Muscle layer of duodenum (tissue), 2 donors: Measurements from ENCODE around the gene IFI27L1.

Experiments
- H3K27ac ChIP-seq: one replicate; pipeline ENCODE4 v1.7.0; 2013; ENCODE audit warnings: mild to moderate bottlenecking, low read length
- H3K27me3 ChIP-seq: one replicate; pipeline ENCODE4 v1.7.0; 2013; ENCODE audit warnings: low read depth, mild to moderate bottlenecking, control low read depth, low read length
- H3K36me3 ChIP-seq, 2 donors: one replicate each; pipeline ENCODE4 v1.7.0; 2013; ENCODE audit warnings: low read length in 2 of 2, control low read depth in 1 of 2, mild to moderate bottlenecking in 1 of 2; ENCODE audit not compliant: insufficient read depth in 2 of 2, control insufficient read depth in 1 of 2
- H3K4me1 ChIP-seq, 2 donors: one replicate each; pipeline ENCODE4 v1.7.0; 2013; ENCODE audit warnings: low read length in 2 of 2, mild to moderate bottlenecking in 2 of 2, control low read depth in 1 of 2, moderate library complexity in 1 of 2; ENCODE audit not compliant: insufficient read depth in 2 of 2, control insufficient read depth in 1 of 2
- H3K4me3 ChIP-seq, 2 donors: one replicate each; pipeline ENCODE4 v1.7.0; 2013; ENCODE audit warnings: low read length in 2 of 2, low read depth in 1 of 2, mild to moderate bottlenecking in 1 of 2
- H3K9me3 ChIP-seq, 2 donors: one replicate each; pipeline ENCODE4 v1.7.0; 2013; ENCODE audit warnings: low read length in 2 of 2, control low read depth in 1 of 2, mild to moderate bottlenecking in 1 of 2; ENCODE audit not compliant: control insufficient read depth in 1 of 2
- donor health status: healthy.

The IFI27L1 gene

GRCh38 chr14:94127330-94127729, 46.2 kb downstream of the IFI27L1 start:
- Histone ChIP-seq H3K27me3 (no peaks in the 10 kb centered on the region), H3K27ac (no peak overlapping the region), H3K36me3 (peaks cover 0 to 4% of the 10 kb centered on the region in 2 donors), H3K9me3 (no peaks in the 10 kb centered on the region), H3K4me3 (no peak overlapping the region), H3K4me1 (peaks cover 6 to 16% of the 10 kb centered on the region in 2 donors)

- Histone ChIP-seq H3K36me3 (peaks cover 0 to 4% of the 10 kb centered on the region in 2 donors), H3K4me1 (peaks cover 6 to 16% of the 10 kb centered on the region in 2 donors), H3K27me3 (no peaks in the 10 kb centered on the region), H3K9me3 (no peaks in the 10 kb centered on the region), H3K27ac (no peak overlapping the region), H3K4me3 (peak overlapping the region in 1 of 2 donors; percentile 61)
Measured at GRCh38 chr14:94128216-94128839, 47.2 kb downstream of the IFI27L1 start.

- Histone ChIP-seq H3K27ac (peak within 1 kb of the TSS; percentile 61), H3K4me3 (peak within 1 kb of the TSS; percentile 61 to 76), H3K27me3 (no peaks in the 10 kb centered on the region), H3K9me3 (no peaks in the 10 kb centered on the region), H3K4me1 (peaks cover 6 to 16% of the 10 kb centered on the region in 2 donors), H3K36me3 (peaks cover 0 to 4% of the 10 kb centered on the region in 2 donors)
Measured at GRCh38 chr14:94129111-94129757, 48.1 kb downstream of the IFI27L1 start, which contains the start of gene IFI27L2. TSS of gene IFI27L2 (minus strand) at chr14:94129604. CDS start at chr14:94129564, 40 bp downstream.

GRCh38 chr14:94129758-94130414, 48.8 kb downstream of the IFI27L1 start:
- no peaks in the 10 kb centered on the region for H3K9me3 ChIP-seq
- peak overlapping the region; percentile 61 to 76 for H3K4me3 ChIP-seq
- H3K36me3 ChIP-seq = peaks cover 0 to 4% of the 10 kb centered on the region in 2 donors
- peak overlapping the region; percentile 5 for H3K27ac ChIP-seq
- peaks cover 6 to 16% of the 10 kb centered on the region in 2 donors for H3K4me1 ChIP-seq
- no peaks in the 10 kb centered on the region for H3K27me3 ChIP-seq

GRCh38 chr14:94132285-94132887, 51.3 kb downstream of the IFI27L1 start:
- no peak overlapping the region for H3K4me3 ChIP-seq
- H3K27me3 ChIP-seq = no peaks in the 10 kb centered on the region
- no peak overlapping the region for H3K27ac ChIP-seq
- peaks cover 0 to 3% of the 10 kb centered on the region in 2 donors for H3K9me3 ChIP-seq
- no peaks in the 10 kb centered on the region for H3K36me3 ChIP-seq
- peaks cover 6 to 23% of the 10 kb centered on the region in 2 donors for H3K4me1 ChIP-seq

- H3K27ac ChIP-seq = no peak overlapping the region
- H3K9me3 ChIP-seq = peaks cover 0 to 3% of the 10 kb centered on the region in 2 donors
- peaks cover 0 to 9% of the 10 kb centered on the region in 2 donors for H3K4me1 ChIP-seq
- H3K36me3 ChIP-seq = no peaks in the 10 kb centered on the region
- no peaks in the 10 kb centered on the region for H3K27me3 ChIP-seq
- H3K4me3 ChIP-seq = no peak overlapping the region
Measured at GRCh38 chr14:94135476-94135875, 54.4 kb downstream of the IFI27L1 start.

- Histone ChIP-seq H3K4me1 (peaks cover 0 to 7% of the 10 kb centered on the region in 2 donors), H3K36me3 (no peaks in the 10 kb centered on the region), H3K27me3 (no peaks in the 10 kb centered on the region), H3K9me3 (peaks cover 0 to 3% of the 10 kb centered on the region in 2 donors), H3K4me3 (no peak overlapping the region), H3K27ac (no peak overlapping the region)
Measured at GRCh38 chr14:94136575-94137331, 55.6 kb downstream of the IFI27L1 start.

- no peaks in the 10 kb centered on the region for H3K36me3 ChIP-seq
- peaks cover 0 to 3% of the 10 kb centered on the region in 2 donors for H3K9me3 ChIP-seq
- H3K4me1 ChIP-seq = peaks cover 0 to 7% of the 10 kb centered on the region in 2 donors
- H3K27ac ChIP-seq = no peak overlapping the region
- H3K4me3 ChIP-seq = no peak overlapping the region
- H3K27me3 ChIP-seq = no peaks in the 10 kb centered on the region
Measured at GRCh38 chr14:94138251-94138650, 57.1 kb downstream of the IFI27L1 start.

GRCh38 chr14:94139006-94139405, 57.9 kb downstream of the IFI27L1 start:
- Histone ChIP-seq H3K4me1 (peaks cover 0 to 7% of the 10 kb centered on the region in 2 donors), H3K27ac (no peak overlapping the region), H3K4me3 (no peak overlapping the region), H3K36me3 (no peaks in the 10 kb centered on the region), H3K9me3 (peaks cover 0 to 3% of the 10 kb centered on the region in 2 donors), H3K27me3 (no peaks in the 10 kb centered on the region)

GRCh38 chr14:94139421-94139820, 58.3 kb downstream of the IFI27L1 start:
- H3K36me3 ChIP-seq = no peaks in the 10 kb centered on the region
- peaks cover 0 to 3% of the 10 kb centered on the region in 2 donors for H3K9me3 ChIP-seq
- H3K27me3 ChIP-seq = no peaks in the 10 kb centered on the region
- H3K4me3 ChIP-seq = no peak overlapping the region
- H3K27ac ChIP-seq = no peak overlapping the region
- peaks cover 0 to 7% of the 10 kb centered on the region in 2 donors for H3K4me1 ChIP-seq
